ENCODE results near the gene CACNA1G. TPM values are rescaled to one million over a fixed set of nuclear protein-coding genes. Genes with fewer than 3 reads are reported as not detected.

Gene CACNA1G
- total RNA-seq, 2 experiments from 2014 or later, result not detected

DNA sequence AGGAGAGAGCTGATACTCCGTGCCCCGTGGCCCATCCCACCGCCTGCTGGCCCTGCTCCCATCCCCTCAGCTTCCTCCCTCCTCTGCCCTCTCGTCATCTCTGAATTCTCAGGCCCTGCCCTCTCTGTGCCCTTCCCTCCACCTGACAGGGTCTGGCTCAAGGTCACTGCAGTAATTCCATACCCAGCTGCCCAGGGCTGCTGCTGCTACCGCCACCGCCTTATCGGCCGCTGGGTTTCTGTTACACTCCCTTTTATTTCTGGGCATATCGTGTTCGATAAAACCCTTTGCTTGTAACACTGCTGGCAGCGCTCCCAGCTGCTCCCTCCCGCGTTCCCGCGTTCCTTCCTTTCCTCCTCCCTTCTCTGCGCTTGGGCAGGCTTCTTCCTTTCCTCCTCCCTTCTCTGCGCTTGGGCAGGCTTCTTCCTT lies 26.8 kb upstream of the CACNA1G start:
- Histone ChIP-seq H3K4me1 (ENCODE audit: insufficient read depth, low read length, poor library complexity, severe bottlenecking) (no peaks in the 10 kb centered on the region), H3K9me3 (ENCODE audit: low read length) (no peaks in the 10 kb centered on the region), H3K4me3 (ENCODE audit: low read depth, low read length, poor library complexity, severe bottlenecking) (no peak overlapping the region), H3K27ac (ENCODE audit: low read depth, low read length, poor library complexity, severe bottlenecking) (no peak overlapping the region), H4K20me1 (ENCODE audit: insufficient read depth, low read length) (no peaks in the 10 kb centered on the region), H3K9me2 (ENCODE audit: insufficient read depth, low read length) (no peaks in the 10 kb centered on the region), H3K79me2 (ENCODE audit: insufficient read depth, low read depth, low read length) (no peaks in the 10 kb centered on the region), H3K4me2 (ENCODE audit: low read length) (no peak overlapping the region), H3K36me3 (ENCODE audit: insufficient read depth, low read length) (no peaks in the 10 kb centered on the region), H2AFZ (ENCODE audit: low read length) (no peak overlapping the region)
- BruUV-seq (replicated peaks), result no TSS peak
- intact Hi-C loops (cut with micrococcal nuclease; ENCODE audit: unreplicated experiment), result no loop called here
- DNase-seq (ENCODE audit: low spot score), result no peak
- ChIA-PET CTCF (ENCODE audit: unreplicated experiment) (no interaction called here), POLR2A (interaction anchor here (0.6 kb wide), 1 partner anchor 740 kb away, joined by 3 read pairs; no protein-coding TSS in a partner anchor)
- no peak for TF ChIP-seq EZH2phosphoT487 (IDR thresholded peaks at IDR 0.05; ENCODE audit: borderline replicate concordance, low read depth, low read length)
- TF ChIP-seq, protein P1, sequence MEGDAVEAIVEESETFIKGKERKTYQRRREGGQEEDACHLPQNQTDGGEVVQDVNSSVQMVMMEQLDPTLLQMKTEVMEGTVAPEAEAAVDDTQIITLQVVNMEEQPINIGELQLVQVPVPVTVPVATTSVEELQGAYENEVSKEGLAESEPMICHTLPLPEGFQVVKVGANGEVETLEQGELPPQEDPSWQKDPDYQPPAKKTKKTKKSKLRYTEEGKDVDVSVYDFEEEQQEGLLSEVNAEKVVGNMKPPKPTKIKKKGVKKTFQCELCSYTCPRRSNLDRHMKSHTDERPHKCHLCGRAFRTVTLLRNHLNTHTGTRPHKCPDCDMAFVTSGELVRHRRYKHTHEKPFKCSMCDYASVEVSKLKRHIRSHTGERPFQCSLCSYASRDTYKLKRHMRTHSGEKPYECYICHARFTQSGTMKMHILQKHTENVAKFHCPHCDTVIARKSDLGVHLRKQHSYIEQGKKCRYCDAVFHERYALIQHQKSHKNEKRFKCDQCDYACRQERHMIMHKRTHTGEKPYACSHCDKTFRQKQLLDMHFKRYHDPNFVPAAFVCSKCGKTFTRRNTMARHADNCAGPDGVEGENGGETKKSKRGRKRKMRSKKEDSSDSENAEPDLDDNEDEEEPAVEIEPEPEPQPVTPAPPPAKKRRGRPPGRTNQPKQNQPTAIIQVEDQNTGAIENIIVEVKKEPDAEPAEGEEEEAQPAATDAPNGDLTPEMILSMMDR (conservative IDR thresholded peaks at IDR 0.05; ENCODE audit: low read length), result no peak

DNA sequence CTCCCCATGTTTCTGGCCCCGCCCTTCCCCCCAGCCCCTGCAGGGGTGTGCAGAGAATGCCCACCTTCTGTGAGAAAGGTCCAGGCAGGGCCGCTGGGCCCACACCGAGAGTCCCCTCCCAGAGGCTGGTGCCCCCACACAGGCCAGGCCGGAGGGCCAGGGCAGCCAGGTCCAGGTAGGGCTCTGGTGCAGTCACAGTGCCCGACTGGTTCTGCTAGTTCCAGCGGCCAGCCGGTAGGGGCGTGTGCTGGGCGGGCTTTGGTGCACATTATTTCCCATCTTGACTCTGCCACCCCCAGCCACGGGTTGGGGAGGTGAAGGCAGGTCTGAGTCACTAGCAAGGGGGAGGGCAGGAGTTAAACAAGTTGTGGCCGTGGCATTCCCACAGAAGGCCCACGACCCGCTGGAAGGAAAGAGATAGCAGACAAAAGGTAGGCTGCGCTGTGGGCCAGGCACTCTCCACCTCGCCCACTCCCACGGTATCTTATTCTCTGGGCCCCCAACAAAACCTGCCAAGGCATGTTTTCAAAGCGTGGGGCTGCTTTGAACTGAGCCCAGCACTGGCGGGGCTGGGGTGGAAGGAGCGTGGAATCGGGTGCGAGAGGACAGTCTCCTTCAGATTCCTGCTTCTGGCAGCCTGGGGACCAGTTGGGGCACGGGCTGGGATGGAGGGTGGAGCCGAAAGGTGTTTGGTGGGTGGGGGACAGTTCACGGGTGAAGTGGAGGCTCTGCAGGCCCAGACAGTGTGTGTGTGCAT lies 26.1 kb upstream of the CACNA1G start:
- no peak overlapping the region for H3K4me2 ChIP-seq (ENCODE audit: low read length)
- H4K20me1 ChIP-seq (ENCODE audit: insufficient read depth, low read length), result no peaks in the 10 kb centered on the region
- H3K4me3 ChIP-seq (ENCODE audit: low read depth, low read length, poor library complexity, severe bottlenecking), result no peak overlapping the region
- H3K9me3 ChIP-seq (ENCODE audit: low read length), result no peaks in the 10 kb centered on the region
- H3K9me2 ChIP-seq (ENCODE audit: insufficient read depth, low read length), result no peaks in the 10 kb centered on the region
- CTCF ChIA-PET (ENCODE audit: unreplicated experiment), result no interaction called here
- H3K79me2 ChIP-seq (ENCODE audit: insufficient read depth, low read depth, low read length), result no peaks in the 10 kb centered on the region
- intact Hi-C loops (cut with micrococcal nuclease; ENCODE audit: unreplicated experiment), result no loop called here
- H2AFZ ChIP-seq (ENCODE audit: low read length), result no peak overlapping the region
- no peak overlapping the region for H3K27ac ChIP-seq (ENCODE audit: low read depth, low read length, poor library complexity, severe bottlenecking)
- no peak for DNase-seq (ENCODE audit: low spot score)
- H3K36me3 ChIP-seq (ENCODE audit: insufficient read depth, low read length), result no peaks in the 10 kb centered on the region
- no peaks in the 10 kb centered on the region for H3K4me1 ChIP-seq (ENCODE audit: insufficient read depth, low read length, poor library complexity, severe bottlenecking)
- POLR2A ChIA-PET, result no interaction called here
- no peak for TF ChIP-seq EZH2phosphoT487 (IDR thresholded peaks at IDR 0.05; ENCODE audit: borderline replicate concordance, low read depth, low read length)
- TF ChIP-seq, protein P1 (conservative IDR thresholded peaks at IDR 0.05; ENCODE audit: low read length), result no peak
- no TSS peak for BruUV-seq (replicated peaks)

DNA sequence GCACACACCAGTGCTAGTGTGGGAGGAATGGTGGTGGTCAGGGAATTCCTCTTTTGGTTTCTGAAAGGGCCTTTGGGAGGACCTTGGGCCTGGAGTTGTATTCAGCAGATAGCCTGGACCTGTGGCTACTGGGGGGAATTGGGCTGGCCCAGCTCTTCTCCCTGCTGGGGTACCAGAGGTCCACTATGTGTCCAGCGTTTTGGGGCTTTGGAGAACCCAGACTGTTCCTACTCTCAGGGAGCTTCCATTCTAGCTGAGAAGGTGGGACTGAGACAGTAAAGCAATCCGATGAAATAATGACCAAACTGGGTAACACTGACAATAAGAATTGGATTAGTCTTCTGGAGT lies 25.6 kb upstream of the CACNA1G start:
- TF ChIP-seq, protein P1 (conservative IDR thresholded peaks at IDR 0.05; ENCODE audit: low read length), result no peak
- TF ChIP-seq EZH2phosphoT487 (IDR thresholded peaks at IDR 0.05; ENCODE audit: borderline replicate concordance, low read depth, low read length), result no peak
- DNase-seq (ENCODE audit: low spot score), result no peak
- H3K9me3 ChIP-seq (ENCODE audit: low read length), result no peaks in the 10 kb centered on the region
- no peaks in the 10 kb centered on the region for H3K4me1 ChIP-seq (ENCODE audit: insufficient read depth, low read length, poor library complexity, severe bottlenecking)
- no peak overlapping the region for H3K4me3 ChIP-seq (ENCODE audit: low read depth, low read length, poor library complexity, severe bottlenecking)
- BruUV-seq (replicated peaks), result no TSS peak
- no peak overlapping the region for H3K27ac ChIP-seq (ENCODE audit: low read depth, low read length, poor library complexity, severe bottlenecking)
- ChIA-PET POLR2A (no interaction called here), CTCF (ENCODE audit: unreplicated experiment) (no interaction called here)
- H4K20me1 ChIP-seq (ENCODE audit: insufficient read depth, low read length), result no peaks in the 10 kb centered on the region
- H3K79me2 ChIP-seq (ENCODE audit: insufficient read depth, low read depth, low read length), result no peaks in the 10 kb centered on the region
- H3K4me2 ChIP-seq (ENCODE audit: low read length), result no peak overlapping the region
- intact Hi-C loops (cut with micrococcal nuclease; ENCODE audit: unreplicated experiment), result no loop called here
- H3K36me3 ChIP-seq (ENCODE audit: insufficient read depth, low read length), result no peaks in the 10 kb centered on the region
- no peak overlapping the region for H2AFZ ChIP-seq (ENCODE audit: low read length)
- no peaks in the 10 kb centered on the region for H3K9me2 ChIP-seq (ENCODE audit: insufficient read depth, low read length)
